Measurements from ENCODE around the gene PPM1M. TPM values are rescaled to one million over a fixed set of nuclear protein-coding genes. Genes with fewer than 3 reads are reported as not detected.
A peak's percentile ranks its signal among the peaks of the same experiment; 100 is the strongest.

PPM1M gene
- total RNA-seq, 1 donor from 2014 or later, result 8.0 TPM

- no peak for DNase-seq (ENCODE audit: extremely low spot score, unreplicated experiment)
- no peak overlapping the region for H3K27ac Mint-ChIP-seq
- H3K4me3 Mint-ChIP-seq, result peak overlapping the region; percentile 20
- H3K4me1 Mint-ChIP-seq (ENCODE audit: unreplicated experiment), result peaks cover 3% of the 10 kb centered on the region
- peaks cover 9% of the 10 kb centered on the region for H3K36me3 Mint-ChIP-seq
- peaks cover 8% of the 10 kb centered on the region for H3K27me3 Mint-ChIP-seq
- TF ChIP-seq, protein P1, sequence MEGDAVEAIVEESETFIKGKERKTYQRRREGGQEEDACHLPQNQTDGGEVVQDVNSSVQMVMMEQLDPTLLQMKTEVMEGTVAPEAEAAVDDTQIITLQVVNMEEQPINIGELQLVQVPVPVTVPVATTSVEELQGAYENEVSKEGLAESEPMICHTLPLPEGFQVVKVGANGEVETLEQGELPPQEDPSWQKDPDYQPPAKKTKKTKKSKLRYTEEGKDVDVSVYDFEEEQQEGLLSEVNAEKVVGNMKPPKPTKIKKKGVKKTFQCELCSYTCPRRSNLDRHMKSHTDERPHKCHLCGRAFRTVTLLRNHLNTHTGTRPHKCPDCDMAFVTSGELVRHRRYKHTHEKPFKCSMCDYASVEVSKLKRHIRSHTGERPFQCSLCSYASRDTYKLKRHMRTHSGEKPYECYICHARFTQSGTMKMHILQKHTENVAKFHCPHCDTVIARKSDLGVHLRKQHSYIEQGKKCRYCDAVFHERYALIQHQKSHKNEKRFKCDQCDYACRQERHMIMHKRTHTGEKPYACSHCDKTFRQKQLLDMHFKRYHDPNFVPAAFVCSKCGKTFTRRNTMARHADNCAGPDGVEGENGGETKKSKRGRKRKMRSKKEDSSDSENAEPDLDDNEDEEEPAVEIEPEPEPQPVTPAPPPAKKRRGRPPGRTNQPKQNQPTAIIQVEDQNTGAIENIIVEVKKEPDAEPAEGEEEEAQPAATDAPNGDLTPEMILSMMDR (conservative IDR thresholded peaks at IDR 0.05), result no peak
- H3K9me3 Mint-ChIP-seq, result no peaks in the 10 kb centered on the region
These were observed 2.6 kb downstream of the PPM1M start for GRCh38 chr3:52248165-52248541.

DNA sequence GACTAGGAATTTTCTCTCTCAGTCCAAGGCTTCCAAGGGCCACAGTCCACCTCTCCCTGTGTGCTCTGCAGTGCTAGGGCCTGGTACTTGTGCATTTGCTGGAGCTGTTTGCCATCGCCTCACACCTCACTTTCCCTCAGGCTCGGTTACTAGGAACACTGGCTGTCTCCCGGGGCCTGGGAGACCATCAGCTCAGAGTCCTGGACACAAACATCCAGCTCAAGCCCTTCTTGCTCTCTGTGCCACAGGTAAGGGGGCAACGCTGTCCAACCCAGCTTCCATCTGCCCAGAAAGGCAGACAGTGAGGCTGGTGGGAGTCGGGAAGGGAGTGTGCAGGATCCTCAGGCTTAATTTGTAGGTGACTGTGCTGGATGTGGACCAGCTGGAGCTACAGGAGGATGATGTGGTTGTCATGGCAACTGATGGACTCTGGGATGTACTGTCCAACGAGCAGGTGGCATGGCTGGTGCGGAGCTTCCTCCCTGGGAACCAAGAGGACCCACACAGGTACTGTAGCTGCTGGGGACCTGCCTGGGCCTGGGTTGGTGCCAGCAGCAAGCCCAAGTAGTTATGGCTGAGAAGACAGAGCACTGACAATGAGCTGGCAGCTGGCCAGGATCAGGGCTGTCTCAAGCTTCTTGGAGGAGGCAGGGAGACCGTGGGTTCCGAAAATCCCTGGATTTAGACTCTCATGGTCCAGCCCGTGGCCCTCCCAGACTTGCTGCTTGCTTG is 3.4 kb downstream of the PPM1M start:
- H3K27ac Mint-ChIP-seq, result no peak overlapping the region
- peaks cover 4% of the 10 kb centered on the region for H3K4me1 Mint-ChIP-seq (ENCODE audit: unreplicated experiment)
- no peaks in the 10 kb centered on the region for H3K9me3 Mint-ChIP-seq
- peaks cover 11% of the 10 kb centered on the region for H3K36me3 Mint-ChIP-seq
- TF ChIP-seq, protein P1 (conservative IDR thresholded peaks at IDR 0.05), result no peak
- H3K4me3 Mint-ChIP-seq, result peak overlapping the region; percentile 20
- H3K27me3 Mint-ChIP-seq, result peaks cover 8% of the 10 kb centered on the region
- DNase-seq (ENCODE audit: extremely low spot score, unreplicated experiment), result no peak

GRCh38 chr3:52249683-52250082 is 4.1 kb downstream of the PPM1M start:
- H3K36me3 Mint-ChIP-seq, result peaks cover 15% of the 10 kb centered on the region
- DNase-seq (ENCODE audit: extremely low spot score, unreplicated experiment), result no peak
- peaks cover 8% of the 10 kb centered on the region for H3K27me3 Mint-ChIP-seq
- peaks cover 4% of the 10 kb centered on the region for H3K4me1 Mint-ChIP-seq (ENCODE audit: unreplicated experiment)
- peak overlapping the region; percentile 65 for H3K27ac Mint-ChIP-seq
- no peaks in the 10 kb centered on the region for H3K9me3 Mint-ChIP-seq
- H3K4me3 Mint-ChIP-seq, result no peak overlapping the region
- TF ChIP-seq, protein P1 (conservative IDR thresholded peaks at IDR 0.05), result no peak

DNA sequence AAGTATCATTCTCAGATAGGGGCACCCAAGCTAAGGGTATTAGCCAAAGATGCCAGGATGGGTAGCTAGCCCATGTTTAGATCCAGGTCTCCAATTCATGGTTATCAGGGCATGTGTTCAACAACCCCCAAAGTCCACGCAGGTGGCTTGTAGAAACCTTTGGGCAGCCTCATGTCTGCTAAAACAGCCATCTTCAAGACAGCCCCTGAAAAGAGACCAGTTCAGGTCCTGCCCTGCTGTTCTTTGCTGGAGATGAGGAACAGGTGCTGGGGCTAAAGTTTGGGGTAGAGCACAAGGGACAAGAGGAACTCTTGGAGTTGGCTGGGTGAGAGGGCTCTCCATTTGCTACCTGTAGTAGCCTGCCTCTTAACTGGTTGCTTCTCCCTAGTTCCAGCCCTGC is 4.6 kb downstream of the PPM1M start:
- peak overlapping the region; percentile 65 for H3K27ac Mint-ChIP-seq
- DNase-seq (ENCODE audit: extremely low spot score, unreplicated experiment), result no peak
- H3K4me1 Mint-ChIP-seq (ENCODE audit: unreplicated experiment), result peaks cover 4% of the 10 kb centered on the region
- no peaks in the 10 kb centered on the region for H3K9me3 Mint-ChIP-seq
- no peak overlapping the region for H3K4me3 Mint-ChIP-seq
- H3K36me3 Mint-ChIP-seq, result peaks cover 15% of the 10 kb centered on the region
- TF ChIP-seq, protein P1 (conservative IDR thresholded peaks at IDR 0.05), result no peak
- peaks cover 5% of the 10 kb centered on the region for H3K27me3 Mint-ChIP-seq

DNA sequence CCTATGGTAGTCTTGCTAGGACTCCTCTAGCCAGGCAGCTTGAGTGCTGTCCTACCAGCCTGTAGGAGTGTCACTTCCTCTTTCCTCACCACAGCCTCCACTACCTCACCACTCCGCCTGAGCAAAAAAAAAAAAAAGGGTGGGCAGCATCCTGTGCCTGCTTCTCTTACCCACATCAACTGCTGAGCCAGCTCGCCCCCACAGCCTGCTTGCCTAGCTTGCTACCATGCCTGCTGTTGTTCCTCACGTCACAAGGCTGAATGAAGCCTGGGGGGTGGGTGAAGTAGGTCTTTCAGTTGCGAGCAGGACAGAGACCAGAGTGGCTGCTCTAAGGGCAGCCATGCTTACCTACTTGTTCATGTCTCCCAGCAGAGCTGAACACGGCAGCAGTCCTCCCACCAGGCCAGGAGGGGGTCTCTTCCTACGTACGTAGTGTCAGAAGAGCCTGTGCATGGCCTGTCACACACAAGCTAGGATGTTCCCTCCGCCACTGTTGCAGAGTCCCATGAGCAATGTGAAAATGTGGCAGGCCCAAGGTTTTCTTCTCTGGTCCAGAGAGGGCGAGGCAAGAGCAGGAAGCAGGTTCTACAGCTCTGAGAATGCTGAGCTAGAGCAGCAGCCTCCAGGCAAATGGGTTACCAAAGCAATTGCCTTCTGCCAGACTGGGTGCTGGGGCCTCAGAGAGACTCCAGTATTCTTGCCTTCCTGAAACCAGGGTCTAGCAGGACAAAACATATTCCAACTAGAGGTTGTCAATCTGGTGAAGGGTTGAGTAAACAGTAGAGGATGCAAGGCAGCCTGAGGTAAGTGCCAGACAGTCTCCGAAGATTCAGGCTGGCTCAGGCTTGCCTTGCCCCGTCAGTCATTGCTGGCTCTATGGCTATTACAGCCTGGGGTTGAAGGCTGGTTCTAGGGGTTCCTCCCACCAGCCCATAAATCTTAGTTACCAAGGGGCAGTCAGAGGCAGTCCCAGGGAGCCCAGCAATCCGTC is 8.1 kb downstream of the PPM1M start:
- Mint-ChIP-seq H3K36me3 (peaks cover 34% of the 10 kb centered on the region), H3K27me3 (no peaks in the 10 kb centered on the region), H3K9me3 (no peaks in the 10 kb centered on the region), H3K27ac (peak overlapping the region; percentile 86), H3K4me3 (peak overlapping the region; percentile 17), H3K4me1 (ENCODE audit: unreplicated experiment) (peaks cover 4% of the 10 kb centered on the region)
- TF ChIP-seq, protein P1 (conservative IDR thresholded peaks at IDR 0.05), result no peak
- no peak for DNase-seq (ENCODE audit: extremely low spot score, unreplicated experiment)
